ENCODE measurements around the gene KPNA6.

- no peak for TF ChIP-seq CTCF (conservative IDR thresholded peaks at IDR 0.05; ENCODE audit: low read depth, low read length)
- no peak for TF ChIP-seq EZH2 (IDR thresholded peaks at IDR 0.05; ENCODE audit: low read length, unreplicated experiment)
Observed at GRCh38 chr1:32184650-32185049, 76.8 kb downstream of the KPNA6 start.
